Activated naive CD4-positive, alpha-beta T cell (primary cell): ENCODE measurements around the gene CCDC27.

Experiments used
- DNase-seq, 4 experiments: peaks; one replicate each; lab custom pipeline; 2025; lab: John Stamatoyannopoulos, UW

Gene CCDC27

GRCh38 chr1:3752400-3752945 is at the start of gene CCDC27:
CCDC27 (plus strand) TSS chr1:3752450; CDS start chr1:3752482, 32 bp downstream.
- no peak for DNase-seq

- DNase-seq = no peak
Measured at GRCh38 chr1:3702528-3702927, 49.7 kb upstream of the CCDC27 start.

GRCh38 chr1:3702990-3703728 is 49.1 kb upstream of the CCDC27 start:
- no peak for DNase-seq

GRCh38 chr1:3703786-3704371 is 48.4 kb upstream of the CCDC27 start:
- no peak for DNase-seq

- DNase-seq = no peak
Measured at GRCh38 chr1:3705341-3705950, 46.8 kb upstream of the CCDC27 start.

- DNase-seq = no peak
Measured at GRCh38 chr1:3706651-3707297, 45.5 kb upstream of the CCDC27 start.

GRCh38 chr1:3707298-3707938 is 44.8 kb upstream of the CCDC27 start:
- DNase-seq = no peak

GRCh38 chr1:3707939-3708328 is 44.3 kb upstream of the CCDC27 start:
- DNase-seq = no peak

- no peak for DNase-seq
Measured at GRCh38 chr1:3708791-3709190, 43.5 kb upstream of the CCDC27 start.

- no peak for DNase-seq
Measured at GRCh38 chr1:3710251-3710650, 42.0 kb upstream of the CCDC27 start.

- DNase-seq = no peak
Measured at GRCh38 chr1:3711381-3711779, 40.9 kb upstream of the CCDC27 start.

- no peak for DNase-seq
Measured at GRCh38 chr1:3711780-3712451, 40.3 kb upstream of the CCDC27 start.

GRCh38 chr1:3712573-3713535 is 39.4 kb upstream of the CCDC27 start:
- DNase-seq = no peak

- no peak for DNase-seq
Measured at GRCh38 chr1:3713840-3714239, 38.4 kb upstream of the CCDC27 start.

- no peak for DNase-seq
Measured at GRCh38 chr1:3714284-3714741, 37.9 kb upstream of the CCDC27 start.

- no peak for DNase-seq
Measured at GRCh38 chr1:3714814-3715213, 37.4 kb upstream of the CCDC27 start.

- DNase-seq = no peak
Measured at GRCh38 chr1:3716351-3716750, 35.9 kb upstream of the CCDC27 start.

- DNase-seq = no peak
Measured at GRCh38 chr1:3717041-3717714, 35.1 kb upstream of the CCDC27 start.

- no peak for DNase-seq
Measured at GRCh38 chr1:3717715-3718601, 34.3 kb upstream of the CCDC27 start.
